Heart right ventricle (tissue), 16 donors: ENCODE data around the gene ZNF35. TPM values are rescaled to one million over a fixed set of nuclear protein-coding genes. Genes with fewer than 3 reads are reported as not detected.

ENCODE experiments used
- ATAC-seq, 8 donors: fragments of 200-7000 bp; cut with Tn5 transposase; one replicate each; pipeline ENCODE4 v1.9.1; 2020; ENCODE audit warnings: mild to moderate bottlenecking in 8 of 8, moderate library complexity in 8 of 8, moderate number of reproducible peaks in 1 of 8
- DNase-seq, 2 donors: peaks; one replicate each; pipeline ENCODE4 v3.0.0-alpha.2; 2020
- H3K27ac ChIP-seq, 10 donors: fragments of 200-600 bp; sonication (generic) in 2 of 10; one replicate each; pipeline versions ENCODE4 v1.5.0 to v1.8.0; 2020 to 2022; ENCODE audit warnings: mild to moderate bottlenecking in 3 of 10
- H3K27me3 ChIP-seq, 7 donors: fragments of 200-600 bp; one replicate each; pipeline ENCODE4 v1.8.0; 2021 to 2022; ENCODE audit warnings: mild to moderate bottlenecking in 2 of 7
- H3K36me3 ChIP-seq, 9 donors: fragments of 200-600 bp; sonication (generic) in 1 of 9; one replicate each; pipeline versions ENCODE4 v1.5.0 to v1.8.0; 2020 to 2022; ENCODE audit warnings: mild to moderate bottlenecking in 2 of 9
- H3K4me1 ChIP-seq, 9 donors: fragments of 200-600 bp; sonication (generic) in 1 of 9; one replicate each; pipeline versions ENCODE4 v1.5.0 to v1.8.0; 2020 to 2022; ENCODE audit warnings: mild to moderate bottlenecking in 4 of 9
- H3K4me3 ChIP-seq, 10 donors: fragments of 200-600 bp; sonication (generic) in 2 of 10; one replicate each; pipeline versions ENCODE4 v1.5.0 to v1.8.0; 2020 to 2022; ENCODE audit warnings: mild to moderate bottlenecking in 7 of 10, moderate library complexity in 2 of 10
- H3K9me3 ChIP-seq, 11 donors: fragments of 200-600 bp in 10 of 11; sonication (generic) in 2 of 11; one replicate each; pipeline versions ENCODE4 v1.5.0 to v1.8.0; 2013 to 2022; ENCODE audit warnings: mild to moderate bottlenecking in 2 of 11, control low read depth in 1 of 11, moderate library complexity in 1 of 11
- CTCF ChIP-seq, 9 donors: fragments of 200-600 bp; sonication (generic) in 2 of 9; IDR thresholded peaks; one replicate each; pipeline versions ENCODE4 v1.5.0 to v1.8.0; 2021 to 2022; ENCODE audit warnings: antibody characterized with exemption in 9 of 9, mild to moderate bottlenecking in 5 of 9, moderate library complexity in 1 of 9
- WGBS, 2 donors: extraction: QIAGEN DNeasy Blood & Tissue Kit; methylation state at CpG; one replicate each; pipeline ENCODE4 v1.1.7; 2013; ENCODE audit warnings: inconsistent platforms in 1 of 2; 5-methylcytosine and 5-hydroxymethylcytosine counted together
- intact Hi-C, 10 donors: fragments of 100-400 bp; cut with DNase I; formaldehyde crosslinking; loops; one replicate each; pipeline versions ENCODE4 v1.11.1 to v1.14.2; 2022
- polyA plus RNA-seq, 2 donors: library from polyadenylated mRNA; stranded (reverse); fragments of 200-250 nt; gene quantifications; one replicate each; pipeline ENCODE4 v1.2.3, GENCODE V29; 2013
- total RNA-seq, 10 donors: library from RNA; stranded (reverse); fragmentation: NEBNext Ultra II Directional in 3 of 10; extraction: Animal tissue kit (Norgen Biotek cat#: 25700) in 3 of 10; gene quantifications; one replicate each; pipeline versions ENCODE4 v1.2.1 to v1.2.4, GENCODE V29; 2021 to 2023
- donor health status: Arrhythmogenic right ventricular cardiomyopathy.
- donor health status: ischemic (EF 13 %, LVEDD 7.1; RV severe dilation, severe dysfunction).
- donor health status: healthy with polysubstance abuse.
- donor health status: DM: no; HTN: yes; CAD: no.
- donor health status: DM: no; HTN: no; CAD: no.
- donor health status: ischemic (EF 25% LVEDD 6.9; RV normal size, moderate dysfunction).
- donor health status: ischemic (EF 25% LVEDD 5.7; RV mildly dilated, moderate dysfunction).
- donor health status: healthy.
- donor health status: DM: yes; HTN: yes; CAD: no.
- donor health status: Ischemic cardiomyopathy.
- donor health status: ischemic (EF 35%, LVEDD 5.7; RV mildly dilated, moderate dysfunction).
- donor health status: nonischemic (EF 11% LVEDD 7.7; RV severe dilation, severe dysfunction).
- donor health status: DM: yes; HTN: yes; CAD: no.
- donor health status: PGD.
- donor health status: ischemic (EF 29% LVEDD 5.4; RV normal size, mild dysfunction).
- donor health status: nonischemic (EF 23%, LVEDD 6.1; RV moderate dilation, normal function).

ZNF35 gene
- total and polyA plus RNA-seq, 12 donors: 4.1 to 10.2 (median 6.3) TPM

- WGBS, 2 donors: 97 to 98% methylated on average over 4 of the region's 4 CpGs
- DNase-seq (no peak), ATAC-seq (no peak)
- H3K27me3 ChIP-seq: peaks cover 0 to 4% (median 0%) of the 10 kb centered on the region in 7 donors
- no peak overlapping the region for H3K27ac ChIP-seq
- no peak overlapping the region for H3K4me3 ChIP-seq
- H3K4me1 ChIP-seq: peaks cover 0 to 13% (median 7%) of the 10 kb centered on the region in 9 donors
- intact Hi-C loops: loop anchor here in 1 of 10 donors (10.0 kb wide), 1 partner anchor 146 kb away; no protein-coding TSS in a partner anchor
- TF ChIP-seq CTCF (IDR thresholded peaks at IDR 0.05): no peak
- peaks cover 0 to 10% (median 0%) of the 10 kb centered on the region in 9 donors for H3K36me3 ChIP-seq
- H3K9me3 ChIP-seq: peaks cover 0 to 44% (median 3%) of the 10 kb centered on the region in 11 donors
Measured at GRCh38 chr3:44680921-44681455, 32.5 kb downstream of the ZNF35 start.

DNA sequence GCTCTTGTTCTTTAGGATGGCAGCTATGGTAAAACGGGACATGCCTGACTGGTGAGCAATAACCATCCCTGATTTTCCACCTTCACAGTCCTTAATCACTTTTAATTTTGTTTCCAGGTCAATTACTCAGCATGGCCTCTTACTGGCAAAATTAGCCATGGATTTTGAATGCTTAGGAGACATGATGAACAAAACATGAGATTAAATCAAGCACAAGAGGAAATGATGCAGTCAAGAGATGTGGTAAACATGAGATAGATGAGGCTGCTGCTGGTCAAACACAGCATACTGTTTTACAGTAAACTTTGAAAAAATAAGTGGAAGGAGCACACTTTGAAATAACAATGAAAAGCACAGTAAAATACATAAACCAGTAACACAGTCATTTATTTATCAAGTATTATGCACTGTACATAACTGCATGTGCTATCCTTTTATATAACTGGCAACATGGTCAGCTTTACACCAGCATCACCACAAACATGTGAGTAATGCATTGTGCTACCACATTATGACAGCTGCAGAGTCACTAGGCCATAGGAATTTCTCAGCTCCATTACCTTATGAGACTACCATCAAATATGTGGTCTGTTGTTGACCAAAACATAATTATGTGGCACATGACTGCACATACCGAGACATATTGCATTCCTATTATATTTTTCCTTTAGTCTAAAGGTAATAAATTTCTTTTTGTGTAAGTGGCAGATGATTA lies 33.8 kb downstream of the ZNF35 start:
- ATAC-seq (no peak), DNase-seq (no peak)
- Histone ChIP-seq H3K9me3 (peaks cover 0 to 44% (median 3%) of the 10 kb centered on the region in 11 donors), H3K36me3 (peaks cover 0 to 10% (median 0%) of the 10 kb centered on the region in 9 donors), H3K27ac (no peak overlapping the region), H3K4me3 (no peak overlapping the region), H3K27me3 (peaks cover 0 to 4% (median 0%) of the 10 kb centered on the region in 7 donors), H3K4me1 (peaks cover 0 to 15% (median 7%) of the 10 kb centered on the region in 9 donors)
- TF ChIP-seq CTCF (IDR thresholded peaks at IDR 0.05): no peak
- intact Hi-C loops: loop anchor here in 1 of 10 donors (10.0 kb wide), 1 partner anchor 148 kb away; no protein-coding TSS in a partner anchor
- 94 to 96% methylated on average over 2 of the region's 2 CpGs for WGBS, 2 donors

DNA sequence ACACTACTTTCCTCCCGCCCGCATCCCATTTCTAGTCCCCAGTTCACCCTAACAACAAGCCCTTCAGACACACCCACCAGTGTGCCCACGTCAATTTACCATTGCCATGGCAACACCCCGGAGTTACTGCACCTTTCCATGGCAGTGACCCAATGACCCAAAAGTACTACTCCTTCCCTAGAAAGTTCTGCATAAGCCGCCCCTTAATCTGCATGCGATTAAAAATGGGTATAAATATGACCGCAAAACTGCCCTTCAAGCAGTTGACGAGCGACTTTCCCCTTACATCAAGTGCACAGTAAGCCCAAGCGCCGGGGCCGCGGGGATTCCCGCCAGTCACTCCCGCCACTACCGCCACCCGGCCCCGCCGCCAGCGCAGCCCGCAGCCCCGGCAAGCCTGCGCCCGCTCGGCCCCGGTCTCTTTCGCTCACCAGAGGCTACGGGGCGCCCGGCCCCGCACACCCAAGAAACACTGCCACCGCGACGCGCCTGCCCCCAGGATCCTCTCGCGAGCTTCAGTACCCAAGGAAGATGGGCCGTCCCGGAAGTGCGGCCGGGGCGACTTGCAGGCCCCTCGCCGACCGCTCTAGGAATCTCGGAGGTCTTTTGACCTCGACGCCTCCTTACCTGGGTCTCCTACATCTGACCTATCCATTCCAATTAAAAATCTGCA lies 36.7 kb downstream of the ZNF35 start:
- Histone ChIP-seq H3K4me3 (peak overlapping the region; percentile 59 to 97 (median 78)), H3K4me1 (peaks cover 0 to 15% (median 7%) of the 10 kb centered on the region in 9 donors), H3K36me3 (peaks cover 0 to 10% (median 0%) of the 10 kb centered on the region in 9 donors), H3K27ac (peak overlapping the region in 6 of 10 donors; percentile 39 to 82 (median 50)), H3K9me3 (peaks cover 0 to 40% (median 3%) of the 10 kb centered on the region in 11 donors), H3K27me3 (peaks cover 0 to 25% (median 14%) of the 10 kb centered on the region in 7 donors)
- DNase-seq (peak; percentile 76 to 78), ATAC-seq (peak; percentile 89 to 99 (median 95))
- no peak for TF ChIP-seq CTCF (IDR thresholded peaks at IDR 0.05)
- 2% methylated on average over 48 of the region's 48 CpGs for WGBS, 2 donors
- intact Hi-C loops: loop anchor here in 1 of 10 donors (10.0 kb wide), 1 partner anchor 150 kb away; no protein-coding TSS in a partner anchor

DNA sequence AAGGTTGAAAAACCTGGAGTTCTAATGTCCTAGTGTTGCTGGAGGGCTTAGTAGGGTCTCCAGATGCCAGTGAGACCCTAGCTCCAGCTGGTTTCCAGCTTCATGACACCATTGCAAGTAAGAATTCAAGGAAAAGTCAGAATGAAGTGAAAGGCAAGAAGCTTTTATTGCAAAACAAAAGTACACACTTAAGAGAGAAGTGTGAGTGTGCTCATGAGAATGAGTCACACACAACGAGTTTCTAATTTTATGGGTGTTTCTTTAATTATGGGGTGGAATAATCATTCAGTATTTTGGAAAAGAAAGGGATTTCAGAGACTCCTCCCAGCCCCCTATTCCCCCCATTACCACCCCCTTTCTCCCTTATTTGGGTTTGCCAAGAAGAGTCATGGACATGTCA lies 39.4 kb downstream of the ZNF35 start:
- TF ChIP-seq CTCF (IDR thresholded peaks at IDR 0.05): no peak
- H3K27ac ChIP-seq: no peak overlapping the region
- DNase-seq (no peak), ATAC-seq (no peak)
- no peak overlapping the region for H3K4me3 ChIP-seq
- H3K27me3 ChIP-seq: peaks cover 0 to 31% (median 23%) of the 10 kb centered on the region in 7 donors
- intact Hi-C loops: loop anchor here in 1 of 10 donors (10.0 kb wide), 1 partner anchor 153 kb away; no protein-coding TSS in a partner anchor
- peaks cover 0 to 10% (median 0%) of the 10 kb centered on the region in 9 donors for H3K36me3 ChIP-seq
- H3K4me1 ChIP-seq: peaks cover 0 to 15% (median 7%) of the 10 kb centered on the region in 9 donors
- H3K9me3 ChIP-seq: peaks cover 0 to 24% (median 3%) of the 10 kb centered on the region in 11 donors
- 35 to 54% methylated on average over 1 of the region's 1 CpG for WGBS, 2 donors
